Measurements from ENCODE around the gene FH. TPM values are rescaled to one million over a fixed set of nuclear protein-coding genes. Genes with fewer than 3 reads are reported as not detected.

FH gene
- total RNA-seq, 2 donors from 2014 or later = 62.0 to 72.6 TPM

GRCh38 chr1:241464985-241465384, 54.6 kb downstream of the FH start:
- no peak for ATAC-seq (replicated peaks in 1 of 2)
- no peaks in the 10 kb centered on the region for H3K36me3 Mint-ChIP-seq (ENCODE audit: insufficient read depth in 2 of 2)
- H3K4me1 Mint-ChIP-seq (ENCODE audit: low read depth) = no peaks in the 10 kb centered on the region
- H3K27me3 Mint-ChIP-seq (ENCODE audit: low read depth) = peaks cover 16% of the 10 kb centered on the region
- no peaks in the 10 kb centered on the region for H3K9me3 Mint-ChIP-seq
- no peak for DNase-seq
- H3K27ac Mint-ChIP-seq = no peak overlapping the region
- H3K4me3 Mint-ChIP-seq = no peak overlapping the region

GRCh38 chr1:241462391-241462790, 57.2 kb downstream of the FH start:
- H3K27me3 Mint-ChIP-seq (ENCODE audit: low read depth) = no peaks in the 10 kb centered on the region
- H3K4me3 Mint-ChIP-seq = no peak overlapping the region
- H3K27ac Mint-ChIP-seq = no peak overlapping the region
- no peaks in the 10 kb centered on the region for H3K9me3 Mint-ChIP-seq
- DNase-seq (no peak), ATAC-seq (replicated peaks in 1 of 2) (no peak)
- H3K4me1 Mint-ChIP-seq (ENCODE audit: low read depth) = no peaks in the 10 kb centered on the region
- no peaks in the 10 kb centered on the region for H3K36me3 Mint-ChIP-seq (ENCODE audit: insufficient read depth in 2 of 2)

- H3K27me3 Mint-ChIP-seq (ENCODE audit: low read depth) = no peaks in the 10 kb centered on the region
- no peaks in the 10 kb centered on the region for H3K36me3 Mint-ChIP-seq (ENCODE audit: insufficient read depth in 2 of 2)
- H3K9me3 Mint-ChIP-seq = no peaks in the 10 kb centered on the region
- H3K27ac Mint-ChIP-seq = no peak overlapping the region
- no peaks in the 10 kb centered on the region for H3K4me1 Mint-ChIP-seq (ENCODE audit: low read depth)
- no peak overlapping the region for H3K4me3 Mint-ChIP-seq
- DNase-seq (no peak), ATAC-seq (replicated peaks in 1 of 2) (no peak)
Measured at GRCh38 chr1:241460098-241460873, 59.3 kb downstream of the FH start.

GRCh38 chr1:241459186-241459802, 60.3 kb downstream of the FH start:
- no peaks in the 10 kb centered on the region for H3K9me3 Mint-ChIP-seq
- ATAC-seq (replicated peaks in 1 of 2) (no peak), DNase-seq (no peak)
- no peaks in the 10 kb centered on the region for H3K36me3 Mint-ChIP-seq (ENCODE audit: insufficient read depth in 2 of 2)
- H3K4me3 Mint-ChIP-seq = no peak overlapping the region
- H3K4me1 Mint-ChIP-seq (ENCODE audit: low read depth) = no peaks in the 10 kb centered on the region
- no peak overlapping the region for H3K27ac Mint-ChIP-seq
- H3K27me3 Mint-ChIP-seq (ENCODE audit: low read depth) = no peaks in the 10 kb centered on the region

GRCh38 chr1:241457421-241457820, 62.1 kb downstream of the FH start:
- no peaks in the 10 kb centered on the region for H3K27me3 Mint-ChIP-seq (ENCODE audit: low read depth)
- H3K27ac Mint-ChIP-seq = no peak overlapping the region
- H3K4me3 Mint-ChIP-seq = no peak overlapping the region
- ATAC-seq (replicated peaks in 1 of 2) (no peak), DNase-seq (no peak)
- H3K4me1 Mint-ChIP-seq (ENCODE audit: low read depth) = no peaks in the 10 kb centered on the region
- H3K36me3 Mint-ChIP-seq (ENCODE audit: insufficient read depth in 2 of 2) = no peaks in the 10 kb centered on the region
- no peaks in the 10 kb centered on the region for H3K9me3 Mint-ChIP-seq

GRCh38 chr1:241456743-241457142, 62.8 kb downstream of the FH start:
- Mint-ChIP-seq H3K4me3 (no peak overlapping the region), H3K27ac (no peak overlapping the region), H3K4me1 (ENCODE audit: low read depth) (no peaks in the 10 kb centered on the region), H3K9me3 (no peaks in the 10 kb centered on the region), H3K36me3 (ENCODE audit: insufficient read depth in 2 of 2) (no peaks in the 10 kb centered on the region), H3K27me3 (ENCODE audit: low read depth) (peaks cover 3% of the 10 kb centered on the region)
- no peak for ATAC-seq (replicated peaks in 1 of 2)
- DNase-seq = no peak

- DNase-seq = no peak
- H3K36me3 Mint-ChIP-seq (ENCODE audit: insufficient read depth in 2 of 2) = no peaks in the 10 kb centered on the region
- H3K4me1 Mint-ChIP-seq (ENCODE audit: low read depth) = no peaks in the 10 kb centered on the region
- no peak overlapping the region for H3K4me3 Mint-ChIP-seq
- no peaks in the 10 kb centered on the region for H3K9me3 Mint-ChIP-seq
- peaks cover 9% of the 10 kb centered on the region for H3K27me3 Mint-ChIP-seq (ENCODE audit: low read depth)
- H3K27ac Mint-ChIP-seq = no peak overlapping the region
- ATAC-seq (replicated peaks in 1 of 2) = no peak
Measured at GRCh38 chr1:241453732-241454131, 65.8 kb downstream of the FH start.

GRCh38 chr1:241451956-241452355, 67.6 kb downstream of the FH start:
- H3K27me3 Mint-ChIP-seq (ENCODE audit: low read depth) = peaks cover 9% of the 10 kb centered on the region
- DNase-seq (no peak), ATAC-seq (replicated peaks in 1 of 2) (no peak)
- no peaks in the 10 kb centered on the region for H3K36me3 Mint-ChIP-seq (ENCODE audit: insufficient read depth in 2 of 2)
- H3K4me1 Mint-ChIP-seq (ENCODE audit: low read depth) = no peaks in the 10 kb centered on the region
- no peak overlapping the region for H3K4me3 Mint-ChIP-seq
- H3K9me3 Mint-ChIP-seq = no peaks in the 10 kb centered on the region
- no peak overlapping the region for H3K27ac Mint-ChIP-seq

Other genes starting within 250 kb of the FH start
- not detected for gene RGS7, start 162.6 kb downstream of the FH start, total RNA-seq
- gene KMO, start 12.6 kb upstream of the FH start, total RNA-seq = under 1 TPM in 1 of 2 donors, not detected in 1; 0.21 TPM
- 10 to 100 TPM in 1 of 2 donors, 1 to 10 TPM in 1; 7.0 to 14.7 TPM for gene CHML, start 120.6 kb upstream of the FH start, total RNA-seq
- 10 to 100 TPM; 11.6 to 19.4 TPM for gene OPN3, start 120.6 kb upstream of the FH start, total RNA-seq
- gene WDR64, start 132.5 kb upstream of the FH start, total RNA-seq = under 1 TPM in 1 of 2 donors, not detected in 1; 0.12 TPM

All from activated T-cell treated with anti-CD3 and anti-CD28 coated beads, Interleukin-2, amount 50 U/mL, for 72 hours (primary cell).